HG02588 (cell line): ENCODE data around the gene DAAM1.

Source experiments
- ATAC-seq: cut with Tn5 transposase; IDR thresholded peaks from one replicate; pipeline ENCODE4 v1.9.1; 2021; ENCODE audit warnings: mild to moderate bottlenecking, moderate library complexity; ENCODE audit not compliant: unreplicated experiment

Gene DAAM1

GRCh38 chr14:59215757-59216156, 27.3 kb downstream of the DAAM1 start:
- no peak for ATAC-seq

- ATAC-seq, result no peak
Observed at GRCh38 chr14:59217011-59217410, 28.5 kb downstream of the DAAM1 start.

- ATAC-seq, result no peak
Observed at GRCh38 chr14:59221568-59221967, 33.1 kb downstream of the DAAM1 start.

- no peak for ATAC-seq
Observed at GRCh38 chr14:59224341-59224740, 35.9 kb downstream of the DAAM1 start.

GRCh38 chr14:59225281-59225680, 36.8 kb downstream of the DAAM1 start:
- no peak for ATAC-seq

- no peak for ATAC-seq
Observed at GRCh38 chr14:59228421-59228820, 40.0 kb downstream of the DAAM1 start.

GRCh38 chr14:59229653-59230406, 41.4 kb downstream of the DAAM1 start:
- ATAC-seq, result no peak

- no peak for ATAC-seq
Observed at GRCh38 chr14:59236195-59236594, 47.7 kb downstream of the DAAM1 start.

- no peak for ATAC-seq
Observed at GRCh38 chr14:59238216-59238615, 49.7 kb downstream of the DAAM1 start.

GRCh38 chr14:59239022-59239421, 50.6 kb downstream of the DAAM1 start:
- no peak for ATAC-seq

GRCh38 chr14:59240356-59240755, 51.9 kb downstream of the DAAM1 start:
- ATAC-seq, result peak; percentile 91

GRCh38 chr14:59241121-59241520, 52.7 kb downstream of the DAAM1 start:
- ATAC-seq, result no peak

- no peak for ATAC-seq
Observed at GRCh38 chr14:59243174-59243573, 54.7 kb downstream of the DAAM1 start.

- ATAC-seq, result no peak
Observed at GRCh38 chr14:59244581-59244980, 56.1 kb downstream of the DAAM1 start.

GRCh38 chr14:59245809-59246295, 57.4 kb downstream of the DAAM1 start:
- ATAC-seq, result peak; percentile 78

GRCh38 chr14:59246566-59246965, 58.1 kb downstream of the DAAM1 start:
- ATAC-seq, result no peak

GRCh38 chr14:59247801-59248584, 59.5 kb downstream of the DAAM1 start:
- no peak for ATAC-seq

GRCh38 chr14:59249029-59249428, 60.6 kb downstream of the DAAM1 start:
- no peak for ATAC-seq

- no peak for ATAC-seq
Observed at GRCh38 chr14:59251811-59252771, 63.6 kb downstream of the DAAM1 start.

- no peak for ATAC-seq
Observed at GRCh38 chr14:59252772-59253500, 64.5 kb downstream of the DAAM1 start.
